ENCODE results near the gene RNF166.

The RNF166 gene

GRCh38 chr16:88697116-88697830 is 8.9 kb downstream of the RNF166 start:
- no peak for DNase-seq (ENCODE audit: extremely low read depth, insufficient read length)
- Histone ChIP-seq H3K27me3 (replicated peaks; ENCODE audit: control insufficient read depth, insufficient read depth, low read length) (no peaks in the 10 kb centered on the region), H3K4me3 (replicated peaks; ENCODE audit: low read depth, low read length) (no peak overlapping the region), H3K36me3 (ENCODE audit: control insufficient read depth, insufficient read depth, low read length) (peaks cover 11% of the 10 kb centered on the region)
- no peak for TF ChIP-seq CTCF (IDR thresholded peaks at IDR 0.05; ENCODE audit: insufficient read depth, low read length, poor library complexity, severe bottlenecking)

GRCh38 chr16:88696441-88696840 is 9.8 kb downstream of the RNF166 start:
- H3K4me3 ChIP-seq (replicated peaks; ENCODE audit: low read depth, low read length) = no peak overlapping the region
- no peak for DNase-seq (ENCODE audit: extremely low read depth, insufficient read length)
- TF ChIP-seq CTCF (IDR thresholded peaks at IDR 0.05; ENCODE audit: insufficient read depth, low read length, poor library complexity, severe bottlenecking) = no peak
- H3K27me3 ChIP-seq (replicated peaks; ENCODE audit: control insufficient read depth, insufficient read depth, low read length) = no peaks in the 10 kb centered on the region
- H3K36me3 ChIP-seq (ENCODE audit: control insufficient read depth, insufficient read depth, low read length) = peaks cover 11% of the 10 kb centered on the region

GRCh38 chr16:88695753-88696152 is 10.5 kb downstream of the RNF166 start:
- Histone ChIP-seq H3K27me3 (replicated peaks; ENCODE audit: control insufficient read depth, insufficient read depth, low read length) (no peaks in the 10 kb centered on the region), H3K36me3 (ENCODE audit: control insufficient read depth, insufficient read depth, low read length) (peaks cover 11% of the 10 kb centered on the region), H3K4me3 (replicated peaks; ENCODE audit: low read depth, low read length) (no peak overlapping the region)
- DNase-seq (ENCODE audit: extremely low read depth, insufficient read length) = no peak
- no peak for TF ChIP-seq CTCF (IDR thresholded peaks at IDR 0.05; ENCODE audit: insufficient read depth, low read length, poor library complexity, severe bottlenecking)

- H3K27me3 ChIP-seq (replicated peaks; ENCODE audit: control insufficient read depth, insufficient read depth, low read length) = no peaks in the 10 kb centered on the region
- H3K36me3 ChIP-seq (ENCODE audit: control insufficient read depth, insufficient read depth, low read length) = peaks cover 11% of the 10 kb centered on the region
- H3K4me3 ChIP-seq (replicated peaks; ENCODE audit: low read depth, low read length) = no peak overlapping the region
- TF ChIP-seq CTCF (IDR thresholded peaks at IDR 0.05; ENCODE audit: insufficient read depth, low read length, poor library complexity, severe bottlenecking) = no peak
- no peak for DNase-seq (ENCODE audit: extremely low read depth, insufficient read length)
Measured at GRCh38 chr16:88695218-88695617, 11.0 kb downstream of the RNF166 start.

GRCh38 chr16:88694221-88695087 is 11.8 kb downstream of the RNF166 start:
- TF ChIP-seq CTCF (IDR thresholded peaks at IDR 0.05; ENCODE audit: insufficient read depth, low read length, poor library complexity, severe bottlenecking) = no peak
- H3K27me3 ChIP-seq (replicated peaks; ENCODE audit: control insufficient read depth, insufficient read depth, low read length) = no peaks in the 10 kb centered on the region
- H3K36me3 ChIP-seq (ENCODE audit: control insufficient read depth, insufficient read depth, low read length) = peaks cover 11% of the 10 kb centered on the region
- no peak for DNase-seq (ENCODE audit: extremely low read depth, insufficient read length)
- no peak overlapping the region for H3K4me3 ChIP-seq (replicated peaks; ENCODE audit: low read depth, low read length)
